HG03025 (cell line): ENCODE measurements around the gene MASP1.
"Not testable (repeated sequence)": the region's sequence is repeated elsewhere in the genome, so short reads cannot be mapped to it uniquely, and the experiment has no call there.

ENCODE experiments used
- ATAC-seq: cut with Tn5 transposase; IDR thresholded peaks from one replicate; pipeline ENCODE4 v1.9.1; 2021; ENCODE audit warnings: mild to moderate bottlenecking, moderate library complexity; ENCODE audit not compliant: unreplicated experiment, low FRiP score

The MASP1 gene

GRCh38 chr3:187266691-187267090, 24.8 kb downstream of the MASP1 start:
- no peak for ATAC-seq

- no peak for ATAC-seq
Measured at GRCh38 chr3:187265461-187265955, 26.0 kb downstream of the MASP1 start.

GRCh38 chr3:187264911-187265310, 26.6 kb downstream of the MASP1 start:
- ATAC-seq = no peak

- ATAC-seq = no peak
Measured at GRCh38 chr3:187264021-187264420, 27.5 kb downstream of the MASP1 start.

DNA sequence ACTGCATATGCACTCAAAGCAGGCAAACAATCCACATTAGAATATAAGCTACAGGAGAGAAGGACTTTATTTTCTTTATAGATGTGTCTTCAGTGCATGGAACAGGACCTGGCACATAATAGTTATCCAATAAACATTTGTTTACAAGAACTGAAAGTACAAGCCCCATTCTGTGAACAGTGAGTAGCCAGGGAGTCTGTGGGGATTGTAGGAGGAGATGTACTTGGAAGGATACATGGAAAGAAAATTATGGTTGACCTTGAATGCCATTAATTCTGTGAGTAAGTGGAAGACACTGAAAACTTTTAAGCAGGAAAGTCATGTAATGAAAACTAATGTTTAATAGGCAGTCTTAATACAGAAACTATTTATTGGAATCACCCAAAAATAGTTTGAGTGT, 28.3 kb downstream of the MASP1 start:
- ATAC-seq = no peak

- ATAC-seq = no peak
Measured at GRCh38 chr3:187262360-187262759, 29.2 kb downstream of the MASP1 start.

GRCh38 chr3:187261541-187261969, 30.0 kb downstream of the MASP1 start:
- no peak for ATAC-seq

- ATAC-seq = no peak
Measured at GRCh38 chr3:187259171-187259570, 32.4 kb downstream of the MASP1 start.

DNA sequence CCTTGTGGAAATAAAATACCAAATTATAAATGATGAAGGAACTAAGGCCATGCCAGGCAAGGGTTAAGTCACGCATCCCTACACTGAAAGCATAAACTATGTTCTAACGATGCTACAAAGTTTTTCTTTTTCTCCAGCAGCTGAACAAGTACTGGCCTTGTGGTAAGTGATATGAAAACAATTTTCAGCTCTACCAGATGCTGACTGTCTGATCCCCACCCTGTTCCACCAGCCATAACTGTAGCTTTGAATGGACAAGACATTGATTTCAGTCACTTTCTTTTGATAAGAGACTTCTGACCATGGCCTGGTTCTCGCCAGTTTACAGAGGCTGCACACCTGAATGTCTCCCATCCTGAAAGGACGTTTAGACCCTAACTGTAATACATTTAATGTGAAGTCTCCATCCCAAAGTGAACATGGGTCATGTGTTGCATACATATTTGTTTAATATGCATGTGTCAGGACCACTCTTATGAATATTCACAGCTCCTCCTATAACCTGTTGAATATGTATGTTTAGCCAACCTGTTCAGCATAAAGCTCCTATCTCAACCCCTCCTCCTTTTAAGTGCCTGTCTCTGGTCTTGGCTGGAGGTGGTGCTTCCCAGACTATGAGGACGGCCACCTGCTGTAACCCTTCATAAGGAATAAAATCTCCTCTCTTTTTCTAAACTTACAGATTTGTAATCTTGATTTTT, 33.4 kb downstream of the MASP1 start:
- ATAC-seq = no peak

GRCh38 chr3:187257471-187257870, 34.1 kb downstream of the MASP1 start:
- ATAC-seq = no peak

DNA sequence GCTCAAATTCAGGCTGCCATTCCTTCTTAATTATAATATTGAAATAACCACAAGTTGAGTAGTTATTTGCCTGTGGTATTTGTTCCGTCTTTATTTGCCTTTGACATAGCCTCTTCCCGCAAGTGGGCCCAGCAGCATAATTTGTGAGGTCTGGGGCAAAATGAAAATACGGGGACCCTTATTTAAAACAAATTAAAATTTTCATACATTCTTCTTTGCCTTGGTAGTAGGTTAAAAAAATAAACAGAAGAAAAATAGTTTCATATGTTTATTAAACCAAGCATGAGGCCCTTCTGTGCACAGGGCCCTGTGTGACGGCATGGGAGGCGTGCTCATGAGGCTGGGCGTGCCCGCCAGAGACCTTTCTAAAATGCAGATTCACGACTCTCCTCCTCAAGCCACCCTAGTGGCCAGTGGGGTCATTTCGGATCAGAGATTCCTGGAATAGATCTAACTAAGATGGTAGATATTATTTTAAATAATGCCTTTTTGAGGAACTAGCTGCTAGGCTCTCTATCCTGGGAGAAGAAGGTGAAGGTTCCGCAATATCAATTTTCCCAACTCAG, 35.4 kb downstream of the MASP1 start:
- ATAC-seq = no peak

GRCh38 chr3:187255314-187255713, 36.2 kb downstream of the MASP1 start:
- ATAC-seq = no peak

DNA sequence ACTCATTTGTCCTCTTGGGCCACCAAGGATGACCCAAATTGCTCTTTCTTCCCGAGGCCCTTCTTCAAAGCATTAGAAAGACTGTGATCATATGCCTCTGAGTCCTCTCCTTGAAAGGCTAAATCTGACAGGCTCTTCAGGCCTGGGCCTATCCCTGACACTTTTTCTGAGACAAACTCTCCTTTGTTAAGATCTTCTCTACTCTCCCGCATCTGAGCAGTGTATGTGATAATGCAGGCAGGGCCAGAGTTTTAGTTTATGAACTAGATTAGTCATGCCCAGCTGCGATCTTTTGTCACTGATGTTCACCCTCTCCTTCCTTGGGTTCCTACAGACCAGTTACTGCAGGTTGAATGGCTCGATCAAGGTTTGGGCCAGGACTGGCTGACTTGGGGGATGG, 39.2 kb downstream of the MASP1 start:
- no peak for ATAC-seq

DNA sequence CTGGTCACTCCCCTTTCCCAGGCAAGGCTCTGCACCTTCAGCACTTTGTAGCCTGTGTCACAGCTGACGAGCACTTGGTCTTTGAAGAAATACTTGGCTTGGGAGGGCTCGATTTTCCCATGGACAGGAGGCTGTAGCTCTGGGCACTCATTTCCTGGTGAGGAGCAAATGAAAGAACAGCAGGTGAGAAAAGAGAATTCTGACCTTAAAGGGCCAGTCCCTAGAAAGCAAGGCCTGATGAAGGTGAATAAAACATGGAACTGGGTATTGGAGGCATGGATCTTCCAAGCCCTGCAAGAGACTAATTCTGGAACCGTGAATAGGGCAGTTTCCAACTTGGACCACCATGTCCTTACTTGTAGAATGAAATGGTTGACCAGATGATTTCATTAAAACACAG, 39.9 kb downstream of the MASP1 start:
- ATAC-seq = no peak

DNA sequence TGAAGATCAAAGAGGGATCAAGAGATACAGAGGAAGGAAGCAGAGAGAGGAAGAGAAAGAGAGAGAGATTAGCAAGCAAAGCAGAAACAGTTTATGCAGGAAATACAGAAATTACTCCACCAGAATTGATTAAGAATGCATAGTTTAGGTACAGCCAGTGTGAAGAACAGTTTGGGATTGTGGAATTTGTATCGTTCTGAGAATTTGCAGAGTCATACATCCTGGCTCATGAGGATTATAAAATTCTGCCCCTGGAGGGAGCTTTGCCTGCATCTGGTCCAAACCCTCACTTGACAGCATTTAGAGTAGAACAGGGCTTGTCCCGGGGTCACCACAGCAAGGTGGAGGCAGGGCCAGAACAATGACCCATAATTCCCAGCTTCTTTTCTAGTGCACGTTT, 44.1 kb downstream of the MASP1 start:
- ATAC-seq = no peak

- no peak for ATAC-seq
Measured at GRCh38 chr3:187243933-187244524, 47.5 kb downstream of the MASP1 start.

DNA sequence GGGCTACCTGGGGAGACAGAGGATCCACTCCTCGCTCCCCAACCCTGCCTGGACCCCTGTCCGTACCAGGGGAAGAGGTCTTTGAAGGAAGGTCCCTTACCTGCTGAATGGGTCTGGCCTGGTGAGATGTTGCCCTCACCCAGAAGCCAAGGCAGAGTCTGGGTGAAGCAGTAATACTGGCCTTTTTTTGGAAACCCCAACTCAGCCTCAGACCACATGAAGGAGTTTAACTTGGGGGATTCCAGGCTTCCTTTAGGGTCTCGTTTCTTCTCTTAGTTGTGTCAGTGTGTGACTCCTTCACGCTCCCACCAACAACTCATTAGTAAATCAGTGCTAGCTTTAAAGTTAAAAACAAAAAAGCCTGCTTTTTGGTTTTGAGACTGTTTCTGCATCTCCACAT, 48.6 kb downstream of the MASP1 start:
- no peak for ATAC-seq

DNA sequence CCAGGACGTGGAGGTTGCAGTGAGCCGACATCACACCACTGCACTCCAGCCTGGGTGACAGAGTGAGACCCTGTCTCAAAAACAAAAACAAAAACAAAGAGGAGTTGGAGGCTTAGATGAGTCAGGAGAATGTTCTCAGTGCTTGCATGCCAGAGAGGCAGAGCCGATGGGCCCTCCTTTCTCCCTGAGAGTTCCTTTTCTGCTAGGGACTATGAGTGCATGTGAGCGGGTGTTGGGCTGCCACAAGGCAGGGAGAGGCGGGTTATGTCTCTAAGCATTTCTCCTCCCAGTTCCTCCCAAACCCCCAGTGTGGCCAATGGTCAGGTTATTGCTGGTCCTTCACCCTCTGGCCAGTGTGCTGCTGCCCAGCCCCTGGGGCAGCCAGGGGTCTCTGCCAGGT, 49.1 kb downstream of the MASP1 start:
- ATAC-seq = no peak

GRCh38 chr3:187238835-187239234, 52.7 kb downstream of the MASP1 start:
- ATAC-seq = not testable (repeated sequence)

DNA sequence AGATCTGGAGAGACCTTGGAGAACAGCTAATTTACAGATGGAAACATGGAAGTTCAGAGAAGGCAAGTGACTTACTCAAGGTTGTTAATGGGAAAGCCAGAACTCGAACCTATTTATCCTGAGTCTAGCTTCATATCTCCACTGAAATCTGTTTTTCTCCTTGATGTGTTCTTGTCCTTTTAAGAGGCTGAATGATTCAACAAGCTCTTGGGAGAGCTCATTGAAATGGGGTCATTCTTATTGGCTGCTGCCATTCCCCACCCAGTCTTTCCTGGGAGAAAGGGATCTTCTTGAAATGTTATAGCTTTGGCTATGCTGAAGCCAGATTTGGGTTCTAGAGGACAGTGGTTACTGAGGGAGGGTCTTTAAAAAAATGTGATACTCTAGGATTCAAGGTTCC, 53.3 kb downstream of the MASP1 start:
- ATAC-seq = no peak

DNA sequence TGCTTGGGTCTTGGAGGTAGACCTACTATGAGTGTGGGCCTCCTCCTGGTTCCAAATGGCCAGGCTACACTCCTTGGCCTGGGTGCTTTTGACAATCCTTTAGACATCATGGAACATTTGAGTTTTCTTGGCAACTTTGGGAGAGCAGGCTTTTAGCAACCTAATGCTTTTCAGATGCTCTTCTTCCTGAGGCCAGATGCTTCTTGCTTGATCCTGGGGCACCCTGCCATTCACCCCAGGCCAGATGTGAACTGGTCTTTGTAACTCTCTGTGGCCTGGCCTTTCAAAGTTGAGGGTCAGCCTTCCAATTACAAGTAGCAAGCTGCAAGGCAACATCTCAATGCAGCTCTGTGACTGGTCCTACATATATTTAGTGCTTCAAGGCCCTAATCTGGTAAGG, 53.8 kb downstream of the MASP1 start:
- ATAC-seq = no peak

- no peak for ATAC-seq
Measured at GRCh38 chr3:187236962-187237361, 54.6 kb downstream of the MASP1 start.
